ENCODE results near the gene RNU1-3.
"Not testable (repeated sequence)": the region's sequence is repeated elsewhere in the genome, so short reads cannot be mapped to it uniquely, and the experiment has no call there.

RNU1-3 gene

GRCh38 chr1:16651560-16651959, 15.2 kb downstream of the RNU1-3 start:
- DNase-seq = not testable (repeated sequence)

GRCh38 chr1:16649960-16650359, 16.8 kb downstream of the RNU1-3 start:
- DNase-seq = not testable (repeated sequence)

- not testable (repeated sequence) for DNase-seq
Observed at GRCh38 chr1:16649390-16649789, 17.4 kb downstream of the RNU1-3 start.

GRCh38 chr1:16648756-16649155, 18.0 kb downstream of the RNU1-3 start:
- not testable (repeated sequence) for DNase-seq

- DNase-seq = not testable (repeated sequence)
Observed at GRCh38 chr1:16648250-16648649, 18.5 kb downstream of the RNU1-3 start.

- DNase-seq = not testable (repeated sequence)
Observed at GRCh38 chr1:16647179-16648176, 19.3 kb downstream of the RNU1-3 start.

GRCh38 chr1:16646716-16647115, 20.0 kb downstream of the RNU1-3 start:
- DNase-seq = not testable (repeated sequence)

GRCh38 chr1:16646061-16646664, 20.6 kb downstream of the RNU1-3 start:
- DNase-seq = not testable (repeated sequence)

GRCh38 chr1:16645271-16646060, 21.3 kb downstream of the RNU1-3 start:
- not testable (repeated sequence) for DNase-seq

GRCh38 chr1:16644482-16645270, 22.1 kb downstream of the RNU1-3 start:
- DNase-seq = peak; percentile 100

GRCh38 chr1:16644193-16644481, 22.6 kb downstream of the RNU1-3 start:
- no peak for DNase-seq

- DNase-seq = peak; percentile 51
Observed at GRCh38 chr1:16643476-16644192, 23.1 kb downstream of the RNU1-3 start.

- DNase-seq = not testable (repeated sequence)
Observed at GRCh38 chr1:16643001-16643411, 23.7 kb downstream of the RNU1-3 start.

GRCh38 chr1:16642025-16642966, 24.5 kb downstream of the RNU1-3 start:
- not testable (repeated sequence) for DNase-seq

GRCh38 chr1:16641159-16641975, 25.4 kb downstream of the RNU1-3 start:
- not testable (repeated sequence) for DNase-seq

- DNase-seq = not testable (repeated sequence)
Observed at GRCh38 chr1:16639091-16640031, 27.4 kb downstream of the RNU1-3 start.

GRCh38 chr1:16637941-16638778, 28.6 kb downstream of the RNU1-3 start:
- DNase-seq = not testable (repeated sequence)

Measured in RPMI8226 (cell line).